Natural killer cell (primary cell): ENCODE results near the gene SMURF2. TPM values are rescaled to one million over a fixed set of nuclear protein-coding genes. Genes with fewer than 3 reads are reported as not detected.
A peak's percentile ranks its signal among the peaks of the same experiment; 100 is the strongest.

ENCODE experiments used
- ATAC-seq, 3 donors: fragments of 150-1000 bp in 2 of 3; fragments of 200-7000 bp in 1 of 3; cut with Tn5 transposase; 1 replicate in 1 of 3; 2 replicates in 2 of 3; pipeline ENCODE4 v1.10.0; 2021; ENCODE audit warnings: mild to moderate bottlenecking in 2 of 3, moderate library complexity in 2 of 3
- DNase-seq, 2 donors: peaks; one replicate each; pipeline versions ENCODE4 v3.0.0 to v3.0.0-alpha.2; 2013 to 2021; ENCODE audit warnings: mixed read lengths in 1 of 2
- H3K27ac ChIP-seq: one replicate; pipeline ENCODE4 v1.5.1; 2013; ENCODE audit warnings: mild to moderate bottlenecking, low read length
- H3K27me3 ChIP-seq: one replicate; pipeline ENCODE4 v1.6.1; 2013; ENCODE audit warnings: low read length; ENCODE audit not compliant: control insufficient read depth, insufficient read depth
- H3K36me3 ChIP-seq: one replicate; pipeline ENCODE4 v1.6.1; 2013; ENCODE audit warnings: low read length; ENCODE audit not compliant: control insufficient read depth, insufficient read depth
- H3K4me1 ChIP-seq: one replicate; pipeline ENCODE4 v1.6.1; 2013; ENCODE audit warnings: low read length; ENCODE audit not compliant: control insufficient read depth, insufficient read depth
- H3K4me3 ChIP-seq: one replicate; pipeline ENCODE4 v1.5.1; 2013; ENCODE audit warnings: low read length
- H3K9me3 ChIP-seq: one replicate; pipeline ENCODE4 v1.6.1; 2013; ENCODE audit warnings: low read length; ENCODE audit not compliant: control insufficient read depth, insufficient read depth
- H3K27ac Mint-ChIP-seq, 2 donors: one replicate each; pipeline ENCODE4 v1.8.0; 2022; ENCODE audit warnings: mild to moderate bottlenecking in 2 of 2, mixed read lengths in 2 of 2, moderate library complexity in 1 of 2
- H3K27me3 Mint-ChIP-seq, 2 donors: one replicate each; pipeline ENCODE4 v1.8.0; 2022; ENCODE audit warnings: low read depth in 2 of 2, mixed read lengths in 2 of 2
- H3K36me3 Mint-ChIP-seq: one replicate; pipeline ENCODE4 v1.8.0; 2022; ENCODE audit warnings: mixed read lengths
- H3K4me1 Mint-ChIP-seq, 2 donors: one replicate each; pipeline ENCODE4 v1.8.0; 2022; ENCODE audit warnings: mixed read lengths in 2 of 2
- H3K4me3 Mint-ChIP-seq: one replicate; pipeline ENCODE4 v1.8.0; 2022; ENCODE audit warnings: mild to moderate bottlenecking, moderate library complexity, mixed read lengths
- H3K9me3 Mint-ChIP-seq, 2 donors: one replicate each; pipeline ENCODE4 v1.8.0; 2022; ENCODE audit warnings: mixed read lengths in 2 of 2
- CTCF ChIP-seq: fragments of 200-600 bp; IDR thresholded peaks from one replicate; pipeline ENCODE4 v1.8.0; 2022; ENCODE audit warnings: antibody characterized with exemption
- WGBS: methylation state at CpG from one replicate; pipeline ENCODE4 v1.1.7; 2013; ENCODE audit warnings: missing lambda C conversion rate; ENCODE audit not compliant: insufficient coverage; 5-methylcytosine and 5-hydroxymethylcytosine counted together
- intact Hi-C: fragments of 100-400 bp; cut with micrococcal nuclease; formaldehyde crosslinking; loops from one replicate; pipeline ENCODE4 v1.14.2; 2022
- total RNA-seq, 4 donors: library from RNA; stranded (reverse); fragments of 120-200 nt in 1 of 4; gene quantifications; one replicate each; pipeline versions ENCODE4 v1.2.3 to v1.2.4, GENCODE V29; 2013 to 2022

Gene SMURF2
- total RNA-seq, 3 donors from 2014 or later (not counting 1 experiment from before 2014, with no cell fraction given): 43.8 to 54.5 (median 46.5) TPM

DNA sequence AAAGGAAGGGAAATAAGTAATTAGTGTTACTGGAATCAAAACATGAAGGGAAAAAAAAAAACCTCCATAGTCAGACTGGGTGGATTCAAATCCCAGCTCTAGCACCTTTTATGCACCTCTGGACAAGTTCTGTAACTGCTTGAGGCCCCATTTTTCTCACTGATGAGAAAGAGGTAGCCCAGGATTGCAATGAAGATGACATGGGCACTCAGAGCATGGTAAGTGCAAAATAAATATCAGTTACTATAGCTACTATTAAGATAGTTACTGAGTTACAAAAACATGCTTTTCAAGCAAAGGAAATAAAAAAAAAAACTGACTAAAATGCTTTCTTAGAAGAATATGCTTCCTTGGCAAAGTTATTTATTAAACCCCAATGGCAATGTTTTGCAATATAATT, 96.5 kb downstream of the SMURF2 start:
- Mint-ChIP-seq H3K36me3 (no peaks in the 10 kb centered on the region), H3K9me3 (no peaks in the 10 kb centered on the region), H3K4me1 (peaks cover 0 to 7% of the 10 kb centered on the region in 2 donors), H3K27ac (peak overlapping the region in 1 of 2 donors; percentile 6), H3K4me3 (no peak overlapping the region), H3K27me3 (no peaks in the 10 kb centered on the region)
- intact Hi-C loops: no loop called here
- no peaks in the 10 kb centered on the region for H3K4me1 ChIP-seq
- no peak for ATAC-seq
- peaks cover 44% of the 10 kb centered on the region for H3K36me3 ChIP-seq
- H3K9me3 ChIP-seq: no peaks in the 10 kb centered on the region
- no peak overlapping the region for H3K4me3 ChIP-seq
- no peak overlapping the region for H3K27ac ChIP-seq
- TF ChIP-seq CTCF: no peak
- no peaks in the 10 kb centered on the region for H3K27me3 ChIP-seq
- no peak for DNase-seq

DNA sequence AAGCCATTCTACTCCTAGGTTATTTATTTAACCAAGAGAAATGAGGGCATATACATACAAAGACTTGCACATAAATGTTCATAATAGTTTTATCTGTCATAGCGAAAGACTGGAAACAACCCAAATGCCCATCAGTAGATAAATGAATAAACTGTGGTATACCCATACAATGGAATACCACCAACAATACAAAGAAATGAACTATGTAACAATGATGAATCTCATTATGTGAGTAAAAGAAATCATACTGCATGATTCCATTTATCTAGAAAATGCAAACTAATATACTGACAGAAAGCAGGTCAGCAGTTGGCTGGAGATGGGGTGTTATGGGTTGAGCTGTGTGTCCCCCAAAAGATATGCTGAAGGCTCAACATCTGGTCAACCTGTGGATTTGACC, 98.0 kb downstream of the SMURF2 start:
- H3K4me1 Mint-ChIP-seq: peaks cover 0 to 7% of the 10 kb centered on the region in 2 donors
- H3K36me3 ChIP-seq: peaks cover 48% of the 10 kb centered on the region
- no peaks in the 10 kb centered on the region for H3K27me3 ChIP-seq
- peak overlapping the region; percentile 16 to 31 for H3K27ac Mint-ChIP-seq
- no peaks in the 10 kb centered on the region for H3K9me3 ChIP-seq
- H3K36me3 Mint-ChIP-seq: no peaks in the 10 kb centered on the region
- ATAC-seq: no peak
- H3K27ac ChIP-seq: no peak overlapping the region
- WGBS: no CpG with 5 or more reads among the region's 1 CpG
- H3K27me3 Mint-ChIP-seq: no peaks in the 10 kb centered on the region
- TF ChIP-seq CTCF: no peak
- H3K4me3 Mint-ChIP-seq: no peak overlapping the region
- no peaks in the 10 kb centered on the region for H3K9me3 Mint-ChIP-seq
- H3K4me3 ChIP-seq: no peak overlapping the region
- DNase-seq: no peak
- no peaks in the 10 kb centered on the region for H3K4me1 ChIP-seq
- intact Hi-C loops: no loop called here

DNA sequence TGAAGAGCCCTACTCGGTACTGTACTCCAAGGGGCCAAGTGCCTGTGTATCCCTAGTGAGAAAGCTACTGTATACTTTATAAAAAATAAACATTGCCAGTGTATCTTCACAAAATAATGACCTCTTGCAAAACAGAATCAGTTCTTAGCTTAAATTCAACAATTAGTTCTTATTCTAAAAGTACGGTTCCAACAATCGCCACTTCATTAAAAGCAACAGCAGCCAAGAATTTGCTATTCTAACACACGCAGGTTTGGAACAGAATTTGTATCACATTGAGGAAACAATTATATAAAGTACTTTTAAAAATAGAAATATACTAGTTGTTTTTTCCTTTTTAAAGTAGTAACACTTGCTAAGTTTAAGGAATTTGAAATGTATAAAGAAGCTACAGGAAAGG, 106.8 kb downstream of the SMURF2 start:
- no peaks in the 10 kb centered on the region for H3K4me1 ChIP-seq
- Mint-ChIP-seq H3K36me3 (peaks cover 16% of the 10 kb centered on the region), H3K27me3 (no peaks in the 10 kb centered on the region), H3K4me1 (peaks cover 4 to 10% of the 10 kb centered on the region in 2 donors), H3K4me3 (no peak overlapping the region), H3K9me3 (no peaks in the 10 kb centered on the region), H3K27ac (peak overlapping the region in 1 of 2 donors; percentile 54)
- ATAC-seq: no peak
- WGBS: 97% methylated on average over 3 of the region's 4 CpGs
- no peak overlapping the region for H3K27ac ChIP-seq
- no peaks in the 10 kb centered on the region for H3K9me3 ChIP-seq
- intact Hi-C loops: no loop called here
- no peaks in the 10 kb centered on the region for H3K27me3 ChIP-seq
- H3K4me3 ChIP-seq: no peak overlapping the region
- peaks cover 73% of the 10 kb centered on the region for H3K36me3 ChIP-seq
- no peak for TF ChIP-seq CTCF
- DNase-seq: no peak

GRCh38 chr17:64554028-64554637, 108.0 kb downstream of the SMURF2 start:
- intact Hi-C loops: no loop called here
- peaks cover 16% of the 10 kb centered on the region for H3K36me3 Mint-ChIP-seq

More at GRCh38 chr17:64554028-64554637, 108.0 kb downstream of the SMURF2 start:
- Histone ChIP-seq H3K27ac (no peak overlapping the region), H3K36me3 (peaks cover 71% of the 10 kb centered on the region), H3K27me3 (no peaks in the 10 kb centered on the region), H3K9me3 (no peaks in the 10 kb centered on the region), H3K4me1 (no peaks in the 10 kb centered on the region), H3K4me3 (no peak overlapping the region)
- Mint-ChIP-seq H3K27ac (peak overlapping the region; percentile 54 to 77), H3K27me3 (no peaks in the 10 kb centered on the region), H3K4me1 (peaks cover 4 to 10% of the 10 kb centered on the region in 2 donors), H3K9me3 (no peaks in the 10 kb centered on the region), H3K4me3 (no peak overlapping the region)
- ATAC-seq: peak in 2 of 3 donors; percentile 29 to 58
- DNase-seq: no peak
- no peak for TF ChIP-seq CTCF
